ENCODE results near the gene GRAMD1C.

GRCh38 chr3:113839551-113839950 is 963 bp downstream of the GRAMD1C start:
- TF ChIP-seq, protein P1, sequence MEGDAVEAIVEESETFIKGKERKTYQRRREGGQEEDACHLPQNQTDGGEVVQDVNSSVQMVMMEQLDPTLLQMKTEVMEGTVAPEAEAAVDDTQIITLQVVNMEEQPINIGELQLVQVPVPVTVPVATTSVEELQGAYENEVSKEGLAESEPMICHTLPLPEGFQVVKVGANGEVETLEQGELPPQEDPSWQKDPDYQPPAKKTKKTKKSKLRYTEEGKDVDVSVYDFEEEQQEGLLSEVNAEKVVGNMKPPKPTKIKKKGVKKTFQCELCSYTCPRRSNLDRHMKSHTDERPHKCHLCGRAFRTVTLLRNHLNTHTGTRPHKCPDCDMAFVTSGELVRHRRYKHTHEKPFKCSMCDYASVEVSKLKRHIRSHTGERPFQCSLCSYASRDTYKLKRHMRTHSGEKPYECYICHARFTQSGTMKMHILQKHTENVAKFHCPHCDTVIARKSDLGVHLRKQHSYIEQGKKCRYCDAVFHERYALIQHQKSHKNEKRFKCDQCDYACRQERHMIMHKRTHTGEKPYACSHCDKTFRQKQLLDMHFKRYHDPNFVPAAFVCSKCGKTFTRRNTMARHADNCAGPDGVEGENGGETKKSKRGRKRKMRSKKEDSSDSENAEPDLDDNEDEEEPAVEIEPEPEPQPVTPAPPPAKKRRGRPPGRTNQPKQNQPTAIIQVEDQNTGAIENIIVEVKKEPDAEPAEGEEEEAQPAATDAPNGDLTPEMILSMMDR (IDR thresholded peaks at IDR 0.05; ENCODE audit: insufficient read depth, low read length, poor library complexity, severe bottlenecking): no peak
- TF ChIP-seq EZH2phosphoT487 (conservative IDR thresholded peaks at IDR 0.05; ENCODE audit: low read length): no peak

All from SU-DHL-6 (cell line).